ENCODE measurements around the gene TUBGCP4. TPM values are rescaled to one million over a fixed set of nuclear protein-coding genes. Genes with fewer than 3 reads are reported as not detected.

The TUBGCP4 gene
- total and polyA plus RNA-seq, 10 of the 15 experiments (the other 5 are each of a cell fraction or from before 2014, with no cell fraction given): 6.3 to 39.1 (median 24.8) TPM

GRCh38 chr15:43404130-43404529 lies 33.2 kb downstream of the TUBGCP4 start:
- H3K9me3 ChIP-seq (replicated peaks; ENCODE audit: control insufficient read depth, insufficient read depth, low read length): no peaks in the 10 kb centered on the region
- H3K4me2 ChIP-seq (ENCODE audit: control insufficient read depth, insufficient read depth): no peak overlapping the region
- H3K4me1 ChIP-seq (ENCODE audit: control insufficient read depth, insufficient read depth, low read length): no peaks in the 10 kb centered on the region
- no peak for ATAC-seq
- peaks cover 10 to 19% of the 10 kb centered on the region in 2 experiments for H3K36me3 ChIP-seq (ENCODE audit: control insufficient read depth in 2 of 2, insufficient read depth in 2 of 2, low read length in 1 of 2)
- RAD21 ChIA-PET (ENCODE audit: unreplicated experiment): no interaction called here
- H3K27ac ChIP-seq (ENCODE audit: control insufficient read depth, insufficient read depth): no peak overlapping the region
- POLR2A ChIA-PET: no interaction called here
- no peaks in the 10 kb centered on the region for H3K27me3 ChIP-seq (replicated peaks in 1 of 2; ENCODE audit: control insufficient read depth in 2 of 2, insufficient read depth in 2 of 2, low read length in 1 of 2)
- no peaks in the 10 kb centered on the region for H3K79me2 ChIP-seq (ENCODE audit: control insufficient read depth, insufficient read depth, low read length)
- no peak overlapping the region for H3K4me3 ChIP-seq
- no peak overlapping the region for H2AFZ ChIP-seq (ENCODE audit: control insufficient read depth, low read depth, low read length)
- no peak for FAIRE-seq
- in situ Hi-C loops (cut with MboI) (no loop called here), intact Hi-C loops (cut with micrococcal nuclease; ENCODE audit: unreplicated experiment) (no loop called here)
- SMC1A ChIA-PET (ENCODE audit: uncharacterized antibody, unreplicated experiment): interaction anchor here (0.5 kb wide), 1 partner anchor 39 kb away, joined by 4 read pairs; no protein-coding TSS in a partner anchor
- WGBS (ENCODE audit: insufficient coverage, insufficient replicate concordance, low lambda C conversion rate, missing lambda C conversion rate): 83% methylated on average over 5 of the region's 5 CpGs
- H3K9ac ChIP-seq (ENCODE audit: control insufficient read depth, insufficient read depth, low read length): no peak overlapping the region
- TF ChIP-seq TARDBP (IDR thresholded peaks at IDR 0.05; ENCODE audit: borderline replicate concordance) (no peak), RAD21 (IDR thresholded peaks at IDR 0.05; ENCODE audit: insufficient read depth, low read depth, low read length) (no peak), PBX3 (IDR thresholded peaks at IDR 0.05; ENCODE audit: insufficient replicate concordance, low read depth, low read length) (no peak)
- CTCF ChIA-PET: no interaction called here
- DNase-seq (ENCODE audit: low read depth, low spot score): no peak
- H4K20me1 ChIP-seq (ENCODE audit: control insufficient read depth, insufficient read depth): no peaks in the 10 kb centered on the region
- BruUV-seq (replicated peaks): no TSS peak

- 90% methylated on average over 2 of the region's 2 CpGs for WGBS (ENCODE audit: insufficient coverage, insufficient replicate concordance, low lambda C conversion rate, missing lambda C conversion rate)
- no peak for DNase-seq (ENCODE audit: low read depth, low spot score)
- Histone ChIP-seq H3K36me3 (ENCODE audit: control insufficient read depth in 2 of 2, insufficient read depth in 2 of 2, low read length in 1 of 2) (peaks cover 10 to 13% of the 10 kb centered on the region in 2 experiments), H3K27ac (ENCODE audit: control insufficient read depth, insufficient read depth) (no peak overlapping the region), H3K4me3 (no peak overlapping the region), H3K4me1 (ENCODE audit: control insufficient read depth, insufficient read depth, low read length) (no peaks in the 10 kb centered on the region), H2AFZ (ENCODE audit: control insufficient read depth, low read depth, low read length) (no peak overlapping the region), H3K27me3 (replicated peaks in 1 of 2; ENCODE audit: control insufficient read depth in 2 of 2, insufficient read depth in 2 of 2, low read length in 1 of 2) (no peaks in the 10 kb centered on the region), H4K20me1 (ENCODE audit: control insufficient read depth, insufficient read depth) (no peaks in the 10 kb centered on the region), H3K4me2 (ENCODE audit: control insufficient read depth, insufficient read depth) (no peak overlapping the region), H3K9ac (ENCODE audit: control insufficient read depth, insufficient read depth, low read length) (no peak overlapping the region), H3K79me2 (ENCODE audit: control insufficient read depth, insufficient read depth, low read length) (no peaks in the 10 kb centered on the region), H3K9me3 (replicated peaks; ENCODE audit: control insufficient read depth, insufficient read depth, low read length) (no peaks in the 10 kb centered on the region)
- TSS peak; percentile 24 for BruUV-seq (replicated peaks)
- ChIA-PET SMC1A (ENCODE audit: uncharacterized antibody, unreplicated experiment) (interaction anchor here (0.9 kb wide), 1 partner anchor 11 kb away, joined by 3 read pairs; no protein-coding TSS in a partner anchor), RAD21 (ENCODE audit: unreplicated experiment) (no interaction called here), CTCF (interaction anchor here (1.2 kb wide), 1 partner anchor 10 kb away, joined by 3 read pairs; no protein-coding TSS in a partner anchor), POLR2A (no interaction called here)
- intact Hi-C loops (cut with micrococcal nuclease; ENCODE audit: unreplicated experiment) (no loop called here), in situ Hi-C loops (cut with MboI) (no loop called here)
- FAIRE-seq: no peak
- no peak for ATAC-seq
- no peak for TF ChIP-seq CREB1 (IDR thresholded peaks at IDR 0.05; ENCODE audit: low read depth)
- no peak for TF ChIP-seq MTA2 (IDR thresholded peaks at IDR 0.05; ENCODE audit: low read depth)
- TF ChIP-seq ZNF207 (IDR thresholded peaks at IDR 0.05; ENCODE audit: borderline replicate concordance): no peak
- TF ChIP-seq STAT1 (conservative IDR thresholded peaks at IDR 0.05): no peak
- TF ChIP-seq RCOR1 (conservative IDR thresholded peaks at IDR 0.05; ENCODE audit: low read depth, low read length): no peak
- no peak for TF ChIP-seq IRF5 (IDR thresholded peaks at IDR 0.05; ENCODE audit: borderline replicate concordance)
- no peak for TF ChIP-seq BHLHE40 (IDR thresholded peaks at IDR 0.05; ENCODE audit: borderline replicate concordance in 1 of 2, low read depth in 2 of 2, low read length in 1 of 2)
- TF ChIP-seq SUPT20H (IDR thresholded peaks at IDR 0.05; ENCODE audit: borderline replicate concordance, control insufficient read depth, low read depth, low read length): no peak
- TF ChIP-seq DPF2 (IDR thresholded peaks at IDR 0.05): no peak
- no peak for TF ChIP-seq SPI1 (IDR thresholded peaks at IDR 0.05; ENCODE audit: borderline replicate concordance, insufficient read depth, low read depth, low read length)
- TF ChIP-seq YY1 (IDR thresholded peaks at IDR 0.05; ENCODE audit: low read depth, low read length): no peak
- no peak for TF ChIP-seq MLLT1 (IDR thresholded peaks at IDR 0.05)
Measured at GRCh38 chr15:43406189-43406588, 35.3 kb downstream of the TUBGCP4 start.

Data from GM12878 (cell line).